ENCODE results near the gene HOXB13. TPM values are rescaled to one million over a fixed set of nuclear protein-coding genes. Genes with fewer than 3 reads are reported as not detected.

Gene HOXB13
- total RNA-seq, 6 experiments from 2014 or later, result not detected

- Histone ChIP-seq H3K27ac (no peak overlapping the region), H3K27me3 (peaks cover 0 to 2% of the 10 kb centered on the region in 2 donors), H3K4me3 (no peak overlapping the region), H3K36me3 (no peaks in the 10 kb centered on the region), H3K9me3 (no peaks in the 10 kb centered on the region), H3K4me1 (no peaks in the 10 kb centered on the region)
- intact Hi-C loops (cut with DNase I), result no loop called here
- ATAC-seq, result no peak
- no peak for DNase-seq
- no peak for TF ChIP-seq POLR2A (IDR thresholded peaks at IDR 0.05)
- no peak for TF ChIP-seq CTCF (IDR thresholded peaks at IDR 0.05)
- WGBS (ENCODE audit: insufficient coverage, low coverage, low lambda C conversion rate, missing lambda C conversion rate), result 74% methylated on average over 4 of the region's 5 CpGs
Observed at GRCh38 chr17:48690655-48691054, 37.9 kb downstream of the HOXB13 start.

- Histone ChIP-seq H3K36me3 (no peaks in the 10 kb centered on the region), H3K27me3 (no peaks in the 10 kb centered on the region), H3K4me1 (no peaks in the 10 kb centered on the region), H3K27ac (no peak overlapping the region), H3K4me3 (no peak overlapping the region), H3K9me3 (no peaks in the 10 kb centered on the region)
- intact Hi-C loops (cut with DNase I), result no loop called here
- DNase-seq (no peak), ATAC-seq (no peak)
- WGBS (ENCODE audit: insufficient coverage, low coverage, low lambda C conversion rate, missing lambda C conversion rate), result 81% methylated on average over 1 of the region's 1 CpG
- TF ChIP-seq CTCF (IDR thresholded peaks at IDR 0.05), result no peak
- TF ChIP-seq POLR2A (IDR thresholded peaks at IDR 0.05), result no peak
Observed at GRCh38 chr17:48681609-48682008, 46.9 kb downstream of the HOXB13 start.

- Histone ChIP-seq H3K27me3 (no peaks in the 10 kb centered on the region), H3K4me3 (no peak overlapping the region), H3K27ac (no peak overlapping the region), H3K4me1 (no peaks in the 10 kb centered on the region), H3K36me3 (no peaks in the 10 kb centered on the region), H3K9me3 (no peaks in the 10 kb centered on the region)
- ATAC-seq (no peak), DNase-seq (no peak)
- WGBS (ENCODE audit: insufficient coverage, low coverage, low lambda C conversion rate, missing lambda C conversion rate), result 77% methylated on average over 5 of the region's 5 CpGs
- intact Hi-C loops (cut with DNase I), result loop anchor here in 1 of 2 donors (10.0 kb wide), 2 partner anchors 105 to 205 kb away; no protein-coding TSS in a partner anchor
- TF ChIP-seq POLR2A (IDR thresholded peaks at IDR 0.05), result no peak
- no peak for TF ChIP-seq CTCF (IDR thresholded peaks at IDR 0.05)
Observed at GRCh38 chr17:48679385-48680096, 49.0 kb downstream of the HOXB13 start.

- no peak overlapping the region for H3K4me3 ChIP-seq
- H3K36me3 ChIP-seq, result no peaks in the 10 kb centered on the region
- no peaks in the 10 kb centered on the region for H3K27me3 ChIP-seq
- intact Hi-C loops (cut with DNase I), result loop anchor here in 1 of 2 donors (10.0 kb wide), 2 partner anchors 106 to 206 kb away; no protein-coding TSS in a partner anchor
- peak; percentile 93 to 98 (median 96) for ATAC-seq
- no peak overlapping the region for H3K27ac ChIP-seq
- 5% methylated on average over 8 of the region's 41 CpGs for WGBS (ENCODE audit: insufficient coverage, low coverage, low lambda C conversion rate, missing lambda C conversion rate)
- DNase-seq, result peak; percentile 66 to 70 (median 67)
- no peaks in the 10 kb centered on the region for H3K9me3 ChIP-seq
- TF ChIP-seq CTCF (IDR thresholded peaks at IDR 0.05), result peak in 3 of 4 donors; percentile 83 to 96 (median 95)
- no peak for TF ChIP-seq POLR2A (IDR thresholded peaks at IDR 0.05)
- H3K4me1 ChIP-seq, result no peaks in the 10 kb centered on the region
Observed at GRCh38 chr17:48678141-48678971, 50.2 kb downstream of the HOXB13 start.

Data from right lobe of liver (tissue), 6 donors.